RWPE2 (cell line): ENCODE measurements around the gene NSG2.

ENCODE experiments used
- ATAC-seq: fragments of 200-7000 bp; cut with Tn5 transposase; 3 replicates; pipeline ENCODE4 v1.9.1; 2021; ENCODE audit warnings: low read depth
- DNase-seq: peaks from one replicate; pipeline ENCODE4 v3.0.0-alpha.2; 2020; ENCODE audit warnings: low spot score
- H3K27ac ChIP-seq: fragments of 450-650 bp; 2 replicates; pipeline ENCODE4 v1.5.1; 2017; ENCODE audit warnings: mild to moderate bottlenecking; ENCODE audit not compliant: poor library complexity, severe bottlenecking
- H3K27me3 ChIP-seq: fragments of 250-450 bp; sonication (Bioruptor Pico); 2 replicates; pipeline ENCODE4 v1.5.1; 2021; ENCODE audit warnings: mild to moderate bottlenecking, moderate library complexity; ENCODE audit not compliant: insufficient read depth, poor library complexity, severe bottlenecking
- H3K36me3 ChIP-seq: fragments of 250-450 bp; sonication (Bioruptor Pico); 2 replicates; pipeline ENCODE4 v1.5.1; 2020; ENCODE audit warnings: low read depth, mild to moderate bottlenecking, moderate library complexity
- H3K4me1 ChIP-seq: fragments of 250-450 bp; sonication (Bioruptor Pico); 2 replicates; pipeline ENCODE4 v1.5.1; 2021; ENCODE audit warnings: mild to moderate bottlenecking, moderate library complexity; ENCODE audit not compliant: insufficient read depth, poor library complexity, severe bottlenecking
- H3K4me3 ChIP-seq: fragments of 250-450 bp; sonication (Bioruptor Pico); 2 replicates; pipeline ENCODE4 v1.5.1; 2021; ENCODE audit warnings: mild to moderate bottlenecking, moderate library complexity; ENCODE audit not compliant: severe bottlenecking
- H3K9me3 ChIP-seq: fragments of 250-450 bp; sonication (Bioruptor Pico); 2 replicates; pipeline ENCODE4 v1.5.1; 2021; ENCODE audit warnings: mild to moderate bottlenecking, moderate library complexity; ENCODE audit not compliant: severe bottlenecking
- CTCF ChIP-seq: fragments of 450-650 bp; IDR thresholded peaks from one replicate; pipeline ENCODE4 v1.5.1; 2017; ENCODE audit warnings: mild to moderate bottlenecking, moderate library complexity; ENCODE audit not compliant: poor library complexity, severe bottlenecking

Gene NSG2

GRCh38 chr5:174106997-174107655 lies 61.6 kb downstream of the NSG2 start:
- H3K4me3 ChIP-seq = no peak overlapping the region
- H3K9me3 ChIP-seq = no peaks in the 10 kb centered on the region
- no peak for TF ChIP-seq CTCF
- no peak for DNase-seq
- no peak overlapping the region for H3K27ac ChIP-seq
- H3K4me1 ChIP-seq = no peaks in the 10 kb centered on the region
- no peaks in the 10 kb centered on the region for H3K36me3 ChIP-seq
- H3K27me3 ChIP-seq = peaks cover 4% of the 10 kb centered on the region
- no peak; the same call in 2 of the 3 replicates for ATAC-seq

DNA sequence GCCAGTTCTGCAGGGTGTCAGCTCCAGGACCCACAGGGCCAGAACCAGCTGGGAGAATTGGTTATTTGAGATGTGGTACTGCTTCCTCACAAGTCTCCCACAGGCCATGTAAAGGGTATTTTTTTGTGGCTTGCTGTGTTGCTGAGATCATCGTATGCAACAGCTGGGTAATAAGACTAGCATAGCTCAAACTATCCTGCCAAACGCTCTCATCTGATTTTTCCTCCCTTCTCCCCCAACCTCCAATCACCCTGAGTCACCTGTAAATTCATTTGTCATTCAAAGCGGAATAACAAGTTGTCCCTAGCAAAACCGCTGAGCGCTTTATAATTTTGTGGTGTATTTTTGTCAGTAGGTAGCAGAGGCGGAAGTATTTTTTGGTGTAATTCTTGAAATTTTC lies 63.2 kb downstream of the NSG2 start:
- TF ChIP-seq CTCF = no peak
- ATAC-seq (no peak), DNase-seq (no peak)
- Histone ChIP-seq H3K36me3 (no peaks in the 10 kb centered on the region), H3K9me3 (no peaks in the 10 kb centered on the region), H3K4me3 (no peak overlapping the region), H3K27me3 (peaks cover 4% of the 10 kb centered on the region), H3K27ac (no peak overlapping the region), H3K4me1 (no peaks in the 10 kb centered on the region)

- Histone ChIP-seq H3K4me1 (no peaks in the 10 kb centered on the region), H3K9me3 (no peaks in the 10 kb centered on the region), H3K27me3 (peaks cover 4% of the 10 kb centered on the region), H3K4me3 (no peak overlapping the region), H3K27ac (no peak overlapping the region), H3K36me3 (no peaks in the 10 kb centered on the region)
- no peak for TF ChIP-seq CTCF
- ATAC-seq = no peak
- no peak for DNase-seq
Measured at GRCh38 chr5:174109698-174110260, 64.3 kb downstream of the NSG2 start.

DNA sequence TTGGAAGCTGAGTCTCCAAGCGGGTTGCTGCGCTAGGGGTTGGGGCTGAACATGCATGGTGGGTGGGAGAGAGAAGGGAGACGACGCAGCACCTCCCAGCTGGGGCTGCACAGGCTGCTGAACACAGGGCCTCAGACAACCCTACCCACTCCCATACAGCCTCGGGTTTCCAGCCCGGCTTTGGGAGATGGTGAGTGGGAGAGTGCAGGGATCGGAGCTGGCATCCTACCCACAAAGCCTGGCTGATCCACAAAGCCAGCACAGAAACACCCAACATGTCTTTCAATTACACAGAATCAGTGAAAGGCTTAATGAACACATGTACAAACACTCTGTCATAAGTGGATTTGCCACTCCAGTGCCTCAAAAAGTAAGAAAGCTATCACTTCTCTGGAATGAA lies 64.8 kb downstream of the NSG2 start:
- no peaks in the 10 kb centered on the region for H3K9me3 ChIP-seq
- no peak overlapping the region for H3K4me3 ChIP-seq
- H3K27ac ChIP-seq = no peak overlapping the region
- no peaks in the 10 kb centered on the region for H3K4me1 ChIP-seq
- peaks cover 4% of the 10 kb centered on the region for H3K27me3 ChIP-seq
- no peaks in the 10 kb centered on the region for H3K36me3 ChIP-seq
- no peak for TF ChIP-seq CTCF
- ATAC-seq = no peak
- DNase-seq = no peak

GRCh38 chr5:174111287-174111973 lies 65.9 kb downstream of the NSG2 start:
- no peak for TF ChIP-seq CTCF
- Histone ChIP-seq H3K27ac (no peak overlapping the region), H3K4me3 (no peak overlapping the region), H3K36me3 (no peaks in the 10 kb centered on the region), H3K9me3 (no peaks in the 10 kb centered on the region), H3K27me3 (peaks cover 4% of the 10 kb centered on the region), H3K4me1 (no peaks in the 10 kb centered on the region)
- DNase-seq (no peak), ATAC-seq (no peak)
